HL-60 (cell line): Measurements from ENCODE around the gene WARS2.

Source experiments
- POLR2AphosphoS5 ChIP-seq: IDR thresholded peaks from 2 replicates; pipeline ENCODE4 v1.6.1; 2012; ENCODE audit warnings: low read depth
- TF ChIP-seq, protein P1 (sequence below): IDR thresholded peaks from 2 replicates; pipeline ENCODE4 v1.6.1; 2012; ENCODE audit warnings: low read depth; ENCODE audit not compliant: insufficient replicate concordance
- TF ChIP-seq, protein P2 (sequence below): IDR thresholded peaks from one replicate; pipeline ENCODE4 v1.5.1; 2011; ENCODE audit warnings: low read length, control low read depth, inconsistent platforms; ENCODE audit not compliant: insufficient read depth

DNA sequence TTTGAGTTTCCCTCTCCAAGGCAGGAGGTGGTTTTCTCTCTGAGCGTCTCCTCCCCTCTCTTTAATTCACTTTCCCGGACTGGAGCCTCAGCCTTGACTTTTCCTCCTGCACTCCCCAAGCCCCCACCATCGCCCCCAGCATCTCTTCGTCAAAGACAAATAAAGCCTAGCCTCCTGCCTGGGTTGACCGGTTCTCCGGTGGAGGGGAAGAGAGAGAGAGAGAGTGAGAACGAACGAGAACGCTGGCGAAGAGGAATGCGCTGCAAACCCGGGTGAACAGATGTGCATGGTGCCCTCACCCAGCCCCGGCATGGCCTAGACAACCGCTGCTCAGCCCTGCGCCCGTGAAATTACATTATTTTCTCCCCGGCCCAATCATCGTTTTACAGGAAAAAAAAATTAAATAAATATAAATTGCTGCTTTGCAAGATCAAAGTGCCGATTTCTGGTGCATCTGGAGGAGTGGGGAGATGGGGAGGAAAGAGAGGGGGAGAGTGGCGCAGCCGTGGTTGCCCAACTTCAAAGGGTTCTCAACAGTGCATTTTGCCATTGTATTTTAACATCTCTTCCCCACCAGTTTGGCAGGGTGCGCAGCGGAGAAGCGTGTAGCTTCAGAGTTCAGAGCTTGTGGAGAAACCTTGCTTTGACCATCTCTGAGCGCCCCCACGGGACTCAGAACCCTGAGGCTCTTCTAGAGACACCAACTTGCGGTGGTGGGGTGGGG lies 140.9 kb downstream of the WARS2 start:
- TF ChIP-seq, protein P1, sequence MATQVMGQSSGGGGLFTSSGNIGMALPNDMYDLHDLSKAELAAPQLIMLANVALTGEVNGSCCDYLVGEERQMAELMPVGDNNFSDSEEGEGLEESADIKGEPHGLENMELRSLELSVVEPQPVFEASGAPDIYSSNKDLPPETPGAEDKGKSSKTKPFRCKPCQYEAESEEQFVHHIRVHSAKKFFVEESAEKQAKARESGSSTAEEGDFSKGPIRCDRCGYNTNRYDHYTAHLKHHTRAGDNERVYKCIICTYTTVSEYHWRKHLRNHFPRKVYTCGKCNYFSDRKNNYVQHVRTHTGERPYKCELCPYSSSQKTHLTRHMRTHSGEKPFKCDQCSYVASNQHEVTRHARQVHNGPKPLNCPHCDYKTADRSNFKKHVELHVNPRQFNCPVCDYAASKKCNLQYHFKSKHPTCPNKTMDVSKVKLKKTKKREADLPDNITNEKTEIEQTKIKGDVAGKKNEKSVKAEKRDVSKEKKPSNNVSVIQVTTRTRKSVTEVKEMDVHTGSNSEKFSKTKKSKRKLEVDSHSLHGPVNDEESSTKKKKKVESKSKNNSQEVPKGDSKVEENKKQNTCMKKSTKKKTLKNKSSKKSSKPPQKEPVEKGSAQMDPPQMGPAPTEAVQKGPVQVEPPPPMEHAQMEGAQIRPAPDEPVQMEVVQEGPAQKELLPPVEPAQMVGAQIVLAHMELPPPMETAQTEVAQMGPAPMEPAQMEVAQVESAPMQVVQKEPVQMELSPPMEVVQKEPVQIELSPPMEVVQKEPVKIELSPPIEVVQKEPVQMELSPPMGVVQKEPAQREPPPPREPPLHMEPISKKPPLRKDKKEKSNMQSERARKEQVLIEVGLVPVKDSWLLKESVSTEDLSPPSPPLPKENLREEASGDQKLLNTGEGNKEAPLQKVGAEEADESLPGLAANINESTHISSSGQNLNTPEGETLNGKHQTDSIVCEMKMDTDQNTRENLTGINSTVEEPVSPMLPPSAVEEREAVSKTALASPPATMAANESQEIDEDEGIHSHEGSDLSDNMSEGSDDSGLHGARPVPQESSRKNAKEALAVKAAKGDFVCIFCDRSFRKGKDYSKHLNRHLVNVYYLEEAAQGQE = no peak
- TF ChIP-seq, protein P2, sequence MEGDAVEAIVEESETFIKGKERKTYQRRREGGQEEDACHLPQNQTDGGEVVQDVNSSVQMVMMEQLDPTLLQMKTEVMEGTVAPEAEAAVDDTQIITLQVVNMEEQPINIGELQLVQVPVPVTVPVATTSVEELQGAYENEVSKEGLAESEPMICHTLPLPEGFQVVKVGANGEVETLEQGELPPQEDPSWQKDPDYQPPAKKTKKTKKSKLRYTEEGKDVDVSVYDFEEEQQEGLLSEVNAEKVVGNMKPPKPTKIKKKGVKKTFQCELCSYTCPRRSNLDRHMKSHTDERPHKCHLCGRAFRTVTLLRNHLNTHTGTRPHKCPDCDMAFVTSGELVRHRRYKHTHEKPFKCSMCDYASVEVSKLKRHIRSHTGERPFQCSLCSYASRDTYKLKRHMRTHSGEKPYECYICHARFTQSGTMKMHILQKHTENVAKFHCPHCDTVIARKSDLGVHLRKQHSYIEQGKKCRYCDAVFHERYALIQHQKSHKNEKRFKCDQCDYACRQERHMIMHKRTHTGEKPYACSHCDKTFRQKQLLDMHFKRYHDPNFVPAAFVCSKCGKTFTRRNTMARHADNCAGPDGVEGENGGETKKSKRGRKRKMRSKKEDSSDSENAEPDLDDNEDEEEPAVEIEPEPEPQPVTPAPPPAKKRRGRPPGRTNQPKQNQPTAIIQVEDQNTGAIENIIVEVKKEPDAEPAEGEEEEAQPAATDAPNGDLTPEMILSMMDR = no peak
- no peak for TF ChIP-seq POLR2AphosphoS5
